Glutamatergic neuron (in vitro differentiated cells): ENCODE data around the gene NOS1AP. TPM values are rescaled to one million over a fixed set of nuclear protein-coding genes. Genes with fewer than 3 reads are reported as not detected.
"Not testable (repeated sequence)": the region's sequence is repeated elsewhere in the genome, so short reads cannot be mapped to it uniquely, and the experiment has no call there.

Experiments
- DNase-seq: peaks from one replicate; pipeline ENCODE4 v3.0.0; 2022
- H3K27ac Mint-ChIP-seq: one replicate; pipeline ENCODE4 v1.8.0; 2020; ENCODE audit warnings: mild to moderate bottlenecking, mixed read lengths, inconsistent platforms; ENCODE audit not compliant: unreplicated experiment
- H3K27me3 Mint-ChIP-seq: one replicate; pipeline ENCODE4 v1.8.0; 2020; ENCODE audit warnings: mild to moderate bottlenecking, moderate library complexity, mixed read lengths, inconsistent platforms; ENCODE audit not compliant: unreplicated experiment
- H3K36me3 Mint-ChIP-seq: one replicate; pipeline ENCODE4 v1.8.0; 2020; ENCODE audit warnings: mild to moderate bottlenecking, mixed read lengths, inconsistent platforms; ENCODE audit not compliant: unreplicated experiment
- H3K4me1 Mint-ChIP-seq: one replicate; pipeline ENCODE4 v1.8.0; 2020; ENCODE audit warnings: mild to moderate bottlenecking, low read depth, mixed read lengths, inconsistent platforms; ENCODE audit not compliant: unreplicated experiment
- H3K4me3 Mint-ChIP-seq: one replicate; pipeline ENCODE4 v1.8.0; 2020; ENCODE audit warnings: mild to moderate bottlenecking, mixed read lengths, inconsistent platforms; ENCODE audit not compliant: unreplicated experiment
- H3K9me3 Mint-ChIP-seq: one replicate; pipeline ENCODE4 v1.8.0; 2020; ENCODE audit warnings: mild to moderate bottlenecking, moderate library complexity, mixed read lengths, inconsistent platforms; ENCODE audit not compliant: unreplicated experiment
- total RNA-seq: library from RNA; stranded (reverse); fragmentation: NEBNext Ultra II Directional; extraction: Animal tissue kit (Norgen Biotek cat#: 25700); gene quantifications from one replicate; pipeline ENCODE4 v1.2.1, GENCODE V29; 2021; ENCODE audit not compliant: unreplicated experiment
- TF ChIP-seq, protein P1 (sequence below): fragments of 200-600 bp; sonication (generic); IDR thresholded peaks from one replicate; pipeline ENCODE4 v1.5.0; 2021; ENCODE audit not compliant: partially characterized antibody, unreplicated experiment

The NOS1AP gene
- total RNA-seq, 1 donor from 2014 or later, result 12.7 TPM

DNA sequence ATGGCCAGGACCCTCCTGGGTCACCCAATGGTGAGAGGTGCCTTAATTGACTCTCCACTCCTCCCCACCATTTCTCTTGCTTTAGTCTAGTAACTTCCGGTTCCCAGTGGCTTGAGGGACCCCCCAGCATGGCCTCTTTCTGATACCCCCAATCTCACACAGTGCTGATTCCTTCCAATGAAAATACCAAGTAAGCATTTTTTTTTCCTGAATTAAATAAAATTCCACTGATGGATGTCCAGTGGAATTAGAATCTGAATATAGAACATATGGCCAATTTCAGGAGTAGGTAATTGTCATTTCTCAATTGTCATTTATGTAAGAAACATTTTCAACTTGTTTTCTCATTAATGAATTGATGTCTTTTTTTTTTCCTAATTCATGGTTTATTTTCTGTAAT lies 9.5 kb downstream of the NOS1AP start:
- Mint-ChIP-seq H3K4me3 (no peak overlapping the region), H3K4me1 (no peaks in the 10 kb centered on the region), H3K9me3 (peaks cover 3% of the 10 kb centered on the region), H3K27me3 (no peaks in the 10 kb centered on the region), H3K36me3 (no peaks in the 10 kb centered on the region), H3K27ac (no peak overlapping the region)
- DNase-seq, result no peak
- TF ChIP-seq, protein P1, sequence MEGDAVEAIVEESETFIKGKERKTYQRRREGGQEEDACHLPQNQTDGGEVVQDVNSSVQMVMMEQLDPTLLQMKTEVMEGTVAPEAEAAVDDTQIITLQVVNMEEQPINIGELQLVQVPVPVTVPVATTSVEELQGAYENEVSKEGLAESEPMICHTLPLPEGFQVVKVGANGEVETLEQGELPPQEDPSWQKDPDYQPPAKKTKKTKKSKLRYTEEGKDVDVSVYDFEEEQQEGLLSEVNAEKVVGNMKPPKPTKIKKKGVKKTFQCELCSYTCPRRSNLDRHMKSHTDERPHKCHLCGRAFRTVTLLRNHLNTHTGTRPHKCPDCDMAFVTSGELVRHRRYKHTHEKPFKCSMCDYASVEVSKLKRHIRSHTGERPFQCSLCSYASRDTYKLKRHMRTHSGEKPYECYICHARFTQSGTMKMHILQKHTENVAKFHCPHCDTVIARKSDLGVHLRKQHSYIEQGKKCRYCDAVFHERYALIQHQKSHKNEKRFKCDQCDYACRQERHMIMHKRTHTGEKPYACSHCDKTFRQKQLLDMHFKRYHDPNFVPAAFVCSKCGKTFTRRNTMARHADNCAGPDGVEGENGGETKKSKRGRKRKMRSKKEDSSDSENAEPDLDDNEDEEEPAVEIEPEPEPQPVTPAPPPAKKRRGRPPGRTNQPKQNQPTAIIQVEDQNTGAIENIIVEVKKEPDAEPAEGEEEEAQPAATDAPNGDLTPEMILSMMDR, result no peak

DNA sequence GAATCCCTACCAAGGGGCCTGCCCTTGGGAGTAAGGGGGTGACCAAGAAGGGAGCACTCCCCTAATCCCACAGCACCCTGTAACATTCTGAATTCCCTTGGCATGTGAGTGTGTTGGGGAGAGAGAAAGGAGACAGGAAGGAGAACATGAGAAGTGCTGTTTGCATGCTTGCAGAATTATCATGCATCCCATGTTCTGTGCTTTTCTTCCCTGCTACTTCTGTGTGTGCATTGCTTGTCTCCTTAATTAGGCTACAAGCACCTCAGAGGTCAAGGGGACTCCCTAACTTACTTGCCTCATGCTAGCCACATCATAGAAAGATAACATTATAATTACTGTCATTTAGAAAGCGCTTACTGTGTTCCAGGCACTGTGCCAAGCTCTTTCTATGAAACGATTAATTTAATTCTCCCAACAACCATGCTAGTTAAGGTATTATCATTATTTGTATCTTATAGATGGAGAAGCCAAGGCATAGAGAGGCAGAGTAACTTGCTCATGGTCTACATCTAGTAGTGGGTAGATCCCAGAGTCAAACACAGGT lies 11.1 kb downstream of the NOS1AP start:
- Mint-ChIP-seq H3K4me3 (no peak overlapping the region), H3K27ac (no peak overlapping the region), H3K4me1 (no peaks in the 10 kb centered on the region), H3K9me3 (peaks cover 3% of the 10 kb centered on the region), H3K27me3 (no peaks in the 10 kb centered on the region), H3K36me3 (no peaks in the 10 kb centered on the region)
- DNase-seq, result no peak
- TF ChIP-seq, protein P1, result no peak

DNA sequence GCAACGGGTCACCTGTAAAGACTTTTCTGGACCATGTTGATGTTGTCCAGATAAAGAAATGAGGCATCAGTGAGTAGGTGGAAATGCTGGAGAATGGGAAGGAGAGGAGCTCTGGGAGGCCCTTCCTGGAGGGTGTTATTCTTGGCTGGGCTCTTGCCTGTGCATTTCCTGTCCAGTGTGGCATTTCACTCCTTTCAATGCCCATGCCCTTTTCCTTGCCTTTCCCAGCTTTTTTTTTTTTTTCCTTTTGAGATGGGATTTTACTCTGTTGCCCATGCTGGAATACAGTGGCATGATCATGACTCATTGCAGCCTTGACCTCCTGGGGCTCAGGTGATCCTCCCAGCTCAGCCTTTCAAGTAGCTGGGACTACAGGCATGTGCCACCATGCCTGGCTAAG lies 11.8 kb downstream of the NOS1AP start:
- Mint-ChIP-seq H3K4me1 (no peaks in the 10 kb centered on the region), H3K4me3 (no peak overlapping the region), H3K27me3 (no peaks in the 10 kb centered on the region), H3K36me3 (no peaks in the 10 kb centered on the region), H3K9me3 (peaks cover 3% of the 10 kb centered on the region), H3K27ac (no peak overlapping the region)
- DNase-seq, result no peak
- TF ChIP-seq, protein P1, result no peak

DNA sequence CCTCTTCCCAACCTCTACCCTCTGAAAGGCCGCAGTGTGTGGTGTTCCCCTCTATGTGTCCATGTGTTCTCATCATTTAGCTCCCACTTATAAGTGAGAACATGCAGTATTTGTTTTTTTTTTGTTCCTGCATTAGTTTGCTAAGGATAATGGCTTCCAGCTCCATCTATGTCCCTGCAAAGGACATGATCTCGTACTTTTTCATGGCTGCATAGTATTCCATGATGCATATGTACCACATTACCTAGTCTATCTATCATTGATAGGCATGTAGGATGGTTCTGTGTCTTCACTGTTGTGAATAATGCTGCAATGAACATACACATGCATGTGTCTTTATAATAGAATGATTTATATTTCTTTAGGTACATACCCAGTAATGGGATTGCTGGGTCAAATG lies 12.6 kb downstream of the NOS1AP start:
- H3K9me3 Mint-ChIP-seq, H3K27me3 Mint-ChIP-seq, H3K4me3 Mint-ChIP-seq, H3K4me1 Mint-ChIP-seq, H3K27ac Mint-ChIP-seq, H3K36me3 Mint-ChIP-seq, DNase-seq: not testable (repeated sequence)

DNA sequence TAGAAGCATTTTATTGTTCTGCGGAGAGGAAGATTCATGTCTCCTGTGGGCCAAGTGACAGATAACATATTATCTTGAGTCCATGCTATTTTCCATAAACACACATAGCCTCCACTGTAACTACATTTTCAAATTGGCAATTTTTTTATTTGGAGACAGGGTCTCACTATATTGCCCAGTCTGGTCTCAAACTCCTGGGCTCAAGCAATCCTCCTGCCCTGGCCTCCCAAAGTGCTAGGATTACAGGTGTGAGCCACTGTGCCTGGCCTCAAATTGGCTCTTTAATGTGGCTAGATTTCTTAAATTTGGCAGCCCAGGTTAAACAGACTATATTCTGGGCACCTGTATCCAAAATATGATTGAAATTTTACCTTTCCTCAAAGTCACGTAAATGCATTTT lies 13.8 kb downstream of the NOS1AP start:
- Mint-ChIP-seq H3K27me3 (peaks cover 2% of the 10 kb centered on the region), H3K4me1 (peaks cover 2% of the 10 kb centered on the region), H3K27ac (no peak overlapping the region), H3K9me3 (peaks cover 3% of the 10 kb centered on the region), H3K4me3 (no peak overlapping the region), H3K36me3 (no peaks in the 10 kb centered on the region)
- DNase-seq, result no peak
- TF ChIP-seq, protein P1, result no peak
